ENCODE data around the gene MRPL20.

DNA sequence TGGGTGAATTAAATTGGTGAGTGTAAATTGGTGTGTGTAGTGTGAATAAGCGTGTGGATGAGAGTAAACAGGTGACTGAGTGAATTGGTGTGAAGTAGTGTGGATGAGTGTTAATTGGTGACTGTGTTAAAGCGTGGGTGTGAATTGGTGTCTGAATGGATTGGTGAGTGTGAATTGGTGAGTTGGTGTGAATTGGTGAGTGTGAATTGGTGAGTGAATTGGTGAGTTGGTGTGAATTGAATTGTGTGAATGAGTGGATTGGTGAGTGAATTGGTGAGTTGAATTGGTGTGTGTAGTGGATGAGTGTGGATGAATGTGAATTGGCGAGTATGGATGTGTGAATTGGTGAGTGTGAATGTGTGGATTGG, 40.4 kb downstream of the MRPL20 start:
- TF ChIP-seq POLR2AphosphoS5 (IDR thresholded peaks at IDR 0.05) = no peak
- TF ChIP-seq, protein P1, sequence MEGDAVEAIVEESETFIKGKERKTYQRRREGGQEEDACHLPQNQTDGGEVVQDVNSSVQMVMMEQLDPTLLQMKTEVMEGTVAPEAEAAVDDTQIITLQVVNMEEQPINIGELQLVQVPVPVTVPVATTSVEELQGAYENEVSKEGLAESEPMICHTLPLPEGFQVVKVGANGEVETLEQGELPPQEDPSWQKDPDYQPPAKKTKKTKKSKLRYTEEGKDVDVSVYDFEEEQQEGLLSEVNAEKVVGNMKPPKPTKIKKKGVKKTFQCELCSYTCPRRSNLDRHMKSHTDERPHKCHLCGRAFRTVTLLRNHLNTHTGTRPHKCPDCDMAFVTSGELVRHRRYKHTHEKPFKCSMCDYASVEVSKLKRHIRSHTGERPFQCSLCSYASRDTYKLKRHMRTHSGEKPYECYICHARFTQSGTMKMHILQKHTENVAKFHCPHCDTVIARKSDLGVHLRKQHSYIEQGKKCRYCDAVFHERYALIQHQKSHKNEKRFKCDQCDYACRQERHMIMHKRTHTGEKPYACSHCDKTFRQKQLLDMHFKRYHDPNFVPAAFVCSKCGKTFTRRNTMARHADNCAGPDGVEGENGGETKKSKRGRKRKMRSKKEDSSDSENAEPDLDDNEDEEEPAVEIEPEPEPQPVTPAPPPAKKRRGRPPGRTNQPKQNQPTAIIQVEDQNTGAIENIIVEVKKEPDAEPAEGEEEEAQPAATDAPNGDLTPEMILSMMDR (IDR thresholded peaks at IDR 0.05; ENCODE audit: poor library complexity, severe bottlenecking) = no peak
- no peak for TF ChIP-seq SMC3 (conservative IDR thresholded peaks at IDR 0.05; ENCODE audit: poor library complexity)

Data from neural cell (in vitro differentiated cells).